Osteoblast (primary cell): ENCODE results near the gene CSTA. TPM values are rescaled to one million over a fixed set of nuclear protein-coding genes. Genes with fewer than 3 reads are reported as not detected.

Experiments
- DNase-seq: peaks from one replicate; pipeline ENCODE4 v3.0.0; 2011; ENCODE audit warnings: low spot score, mixed read lengths; ENCODE audit not compliant: insufficient read length; ENCODE audit errors: missing footprints
- H2AFZ ChIP-seq: 2 replicates; pipeline ENCODE4 v1.6.0; 2011; ENCODE audit warnings: mild to moderate bottlenecking, low read length
- H3K27ac ChIP-seq: 2 replicates; pipeline ENCODE4 v1.5.1; 2011; ENCODE audit warnings: mild to moderate bottlenecking, low read depth, low read length, moderate library complexity
- H3K27me3 ChIP-seq: 2 replicates; pipeline ENCODE4 v1.6.0; 2012; ENCODE audit warnings: mild to moderate bottlenecking, control low read depth, inconsistent platforms, low read length, moderate library complexity; ENCODE audit not compliant: insufficient read depth
- H3K36me3 ChIP-seq: 2 replicates; pipeline ENCODE4 v1.5.1; 2011; ENCODE audit warnings: mild to moderate bottlenecking, low read length, control low read depth, moderate library complexity; ENCODE audit not compliant: insufficient read depth
- H3K4me1 ChIP-seq: 2 replicates; pipeline ENCODE4 v1.5.1; 2011; ENCODE audit warnings: mild to moderate bottlenecking, low read length, control low read depth, moderate library complexity; ENCODE audit not compliant: insufficient read depth
- H3K4me2 ChIP-seq: 2 replicates; pipeline ENCODE4 v1.6.0; 2011; ENCODE audit warnings: mild to moderate bottlenecking, low read length; ENCODE audit not compliant: insufficient read depth
- H3K4me3 ChIP-seq: fragments of 200-600 bp; sonication (generic); 3 replicates; pipeline ENCODE4 v1.5.1; 2012; ENCODE audit warnings: mild to moderate bottlenecking, low read length, inconsistent platforms; ENCODE audit not compliant: insufficient read depth
- H3K79me2 ChIP-seq: 2 replicates; pipeline ENCODE4 v1.6.0; 2012; ENCODE audit warnings: mild to moderate bottlenecking, low read length, control low read depth, inconsistent platforms; ENCODE audit not compliant: insufficient read depth
- H3K9me3 ChIP-seq: 2 replicates; pipeline ENCODE4 v1.5.1; 2011; ENCODE audit warnings: low read depth, low read length, control low read depth
- H4K20me1 ChIP-seq: 2 replicates; pipeline ENCODE4 v1.6.0; 2012; ENCODE audit warnings: mild to moderate bottlenecking, low read length, control low read depth; ENCODE audit not compliant: insufficient read depth
- total RNA-seq: library from RNA; depleted of rRNA; stranded (reverse); fragments of >200 nt; gene quantifications from 2 replicates; pipeline ENCODE4 v1.2.3, GENCODE V29; 2012
- TF ChIP-seq, protein P1 (sequence below): IDR thresholded peaks from 2 replicates; pipeline ENCODE4 v1.5.1; 2011; ENCODE audit warnings: mild to moderate bottlenecking, low read depth, low read length, moderate library complexity; ENCODE audit errors: extremely low read depth

Gene CSTA
- total RNA-seq, 1 donor, result 18.1 TPM

DNA sequence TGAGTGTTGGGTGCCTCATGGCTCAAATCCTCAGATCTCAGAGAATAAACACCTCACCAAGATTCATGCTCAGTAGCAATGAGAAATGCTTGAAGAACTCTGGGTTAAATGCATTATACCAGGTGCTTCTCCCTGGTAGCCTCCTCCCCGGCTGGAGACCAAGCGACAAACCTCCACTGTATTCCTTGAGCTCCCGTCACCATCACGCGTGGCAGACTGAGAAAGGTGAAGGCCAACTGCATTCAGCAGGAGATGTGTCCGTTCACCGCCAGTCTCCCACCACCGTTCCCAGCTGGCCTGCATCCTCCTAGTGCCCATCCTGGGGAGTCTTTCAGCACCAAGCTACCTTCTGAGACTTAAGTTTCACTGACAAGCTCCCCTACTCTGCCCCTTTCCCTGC lies 7.5 kb downstream of the CSTA start:
- no peak overlapping the region for H2AFZ ChIP-seq
- H3K79me2 ChIP-seq, result no peaks in the 10 kb centered on the region
- no peaks in the 10 kb centered on the region for H3K4me1 ChIP-seq
- no peak overlapping the region for H3K4me3 ChIP-seq
- TF ChIP-seq, protein P1, sequence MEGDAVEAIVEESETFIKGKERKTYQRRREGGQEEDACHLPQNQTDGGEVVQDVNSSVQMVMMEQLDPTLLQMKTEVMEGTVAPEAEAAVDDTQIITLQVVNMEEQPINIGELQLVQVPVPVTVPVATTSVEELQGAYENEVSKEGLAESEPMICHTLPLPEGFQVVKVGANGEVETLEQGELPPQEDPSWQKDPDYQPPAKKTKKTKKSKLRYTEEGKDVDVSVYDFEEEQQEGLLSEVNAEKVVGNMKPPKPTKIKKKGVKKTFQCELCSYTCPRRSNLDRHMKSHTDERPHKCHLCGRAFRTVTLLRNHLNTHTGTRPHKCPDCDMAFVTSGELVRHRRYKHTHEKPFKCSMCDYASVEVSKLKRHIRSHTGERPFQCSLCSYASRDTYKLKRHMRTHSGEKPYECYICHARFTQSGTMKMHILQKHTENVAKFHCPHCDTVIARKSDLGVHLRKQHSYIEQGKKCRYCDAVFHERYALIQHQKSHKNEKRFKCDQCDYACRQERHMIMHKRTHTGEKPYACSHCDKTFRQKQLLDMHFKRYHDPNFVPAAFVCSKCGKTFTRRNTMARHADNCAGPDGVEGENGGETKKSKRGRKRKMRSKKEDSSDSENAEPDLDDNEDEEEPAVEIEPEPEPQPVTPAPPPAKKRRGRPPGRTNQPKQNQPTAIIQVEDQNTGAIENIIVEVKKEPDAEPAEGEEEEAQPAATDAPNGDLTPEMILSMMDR, result no peak
- H3K4me2 ChIP-seq, result no peak overlapping the region
- H4K20me1 ChIP-seq, result no peaks in the 10 kb centered on the region
- no peaks in the 10 kb centered on the region for H3K9me3 ChIP-seq
- no peaks in the 10 kb centered on the region for H3K36me3 ChIP-seq
- DNase-seq, result no peak
- H3K27me3 ChIP-seq, result peaks cover 5% of the 10 kb centered on the region
- H3K27ac ChIP-seq, result no peak overlapping the region

DNA sequence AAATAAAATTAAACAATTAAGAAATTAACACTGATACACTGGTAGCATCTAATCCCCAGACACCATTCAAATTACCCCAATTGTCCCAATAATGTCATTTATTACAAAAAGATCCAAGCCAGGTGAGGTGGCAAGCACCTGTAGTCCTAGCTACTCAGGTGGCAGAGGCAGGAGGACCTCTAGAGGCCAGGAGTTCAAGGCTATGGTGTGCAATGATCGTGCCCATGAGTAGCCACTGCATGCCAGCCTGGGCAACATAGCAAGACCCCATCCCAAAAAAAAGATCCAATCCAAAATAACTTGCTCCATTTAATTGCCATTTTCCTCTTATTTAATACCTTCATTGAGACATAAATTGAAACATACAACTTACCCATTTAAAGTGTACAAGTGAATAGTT lies 17.8 kb downstream of the CSTA start:
- H3K4me3 ChIP-seq, result no peak overlapping the region
- no peaks in the 10 kb centered on the region for H3K36me3 ChIP-seq
- no peak overlapping the region for H2AFZ ChIP-seq
- DNase-seq, result no peak
- H3K4me2 ChIP-seq, result no peak overlapping the region
- no peaks in the 10 kb centered on the region for H3K27me3 ChIP-seq
- TF ChIP-seq, protein P1, result no peak
- no peaks in the 10 kb centered on the region for H3K79me2 ChIP-seq
- H3K27ac ChIP-seq, result no peak overlapping the region
- peaks cover 3% of the 10 kb centered on the region for H3K9me3 ChIP-seq
- no peaks in the 10 kb centered on the region for H4K20me1 ChIP-seq
- H3K4me1 ChIP-seq, result no peaks in the 10 kb centered on the region

DNA sequence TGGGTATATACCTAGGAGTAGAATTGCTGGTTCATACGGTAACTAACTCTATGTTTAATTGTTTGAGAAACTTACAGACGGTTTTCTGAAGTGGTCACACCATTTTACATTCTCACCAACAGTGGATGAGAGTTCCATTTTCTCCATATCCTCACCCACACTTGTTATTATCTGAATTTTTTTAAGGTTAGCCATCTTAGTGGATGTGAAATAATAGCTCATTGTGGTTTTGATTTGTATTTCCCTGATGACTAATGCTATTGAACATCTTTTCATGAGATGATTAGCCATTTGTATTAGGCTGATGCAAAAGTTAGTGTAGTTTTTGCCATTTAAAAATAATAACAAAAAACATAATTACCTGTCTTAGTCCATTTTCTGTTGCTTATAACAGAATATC lies 18.6 kb downstream of the CSTA start:
- DNase-seq, result no peak
- TF ChIP-seq, protein P1, result no peak
- H3K27me3 ChIP-seq, result no peaks in the 10 kb centered on the region

DNA sequence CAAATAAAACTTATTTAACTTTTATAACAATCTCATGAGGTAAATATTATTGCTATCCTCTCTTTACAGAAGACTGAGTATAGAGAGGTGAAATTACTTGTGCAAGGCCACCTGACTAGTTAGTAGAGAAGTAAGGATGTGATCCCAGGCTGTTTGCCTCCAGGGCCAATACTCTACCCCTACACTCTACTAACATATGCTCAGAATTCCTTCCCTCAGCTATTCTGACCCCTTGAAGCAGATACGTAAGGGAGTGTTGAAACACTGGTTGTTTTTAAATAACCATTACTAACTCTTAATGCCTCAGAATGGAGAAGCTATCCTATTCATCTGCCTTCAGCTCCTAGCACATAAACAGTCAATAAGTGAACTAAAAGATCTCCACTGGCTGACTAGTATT lies 24.1 kb downstream of the CSTA start:
- TF ChIP-seq, protein P1, result no peak
- Histone ChIP-seq H3K9me3 (no peaks in the 10 kb centered on the region), H3K4me1 (peaks cover 2% of the 10 kb centered on the region), H3K36me3 (no peaks in the 10 kb centered on the region), H3K4me2 (no peak overlapping the region), H3K4me3 (no peak overlapping the region), H3K27ac (no peak overlapping the region), H3K79me2 (no peaks in the 10 kb centered on the region), H4K20me1 (no peaks in the 10 kb centered on the region), H3K27me3 (no peaks in the 10 kb centered on the region), H2AFZ (no peak overlapping the region)
- DNase-seq, result no peak

More for the DNA sequence above, 18.6 kb downstream of the CSTA start:
- peaks cover 3% of the 10 kb centered on the region for H3K9me3 ChIP-seq
- H2AFZ ChIP-seq, result no peak overlapping the region
- no peak overlapping the region for H3K27ac ChIP-seq
- no peaks in the 10 kb centered on the region for H3K4me1 ChIP-seq
- H3K4me2 ChIP-seq, result no peak overlapping the region
- H4K20me1 ChIP-seq, result no peaks in the 10 kb centered on the region
- no peaks in the 10 kb centered on the region for H3K79me2 ChIP-seq
- no peak overlapping the region for H3K4me3 ChIP-seq
- H3K36me3 ChIP-seq, result no peaks in the 10 kb centered on the region
